CD4-positive, alpha-beta T cell treated with Interferon alpha-2 for 1 hour (primary cell): ENCODE results near the gene HIPK3.
"Not testable (repeated sequence)": the region's sequence is repeated elsewhere in the genome, so short reads cannot be mapped to it uniquely, and the experiment has no call there.

Experiments used
- DNase-seq, 2 donors: peaks; one replicate each; pipeline ENCODE4 v3.0.0-alpha.2; 2020 to 2022

HIPK3 gene

DNA sequence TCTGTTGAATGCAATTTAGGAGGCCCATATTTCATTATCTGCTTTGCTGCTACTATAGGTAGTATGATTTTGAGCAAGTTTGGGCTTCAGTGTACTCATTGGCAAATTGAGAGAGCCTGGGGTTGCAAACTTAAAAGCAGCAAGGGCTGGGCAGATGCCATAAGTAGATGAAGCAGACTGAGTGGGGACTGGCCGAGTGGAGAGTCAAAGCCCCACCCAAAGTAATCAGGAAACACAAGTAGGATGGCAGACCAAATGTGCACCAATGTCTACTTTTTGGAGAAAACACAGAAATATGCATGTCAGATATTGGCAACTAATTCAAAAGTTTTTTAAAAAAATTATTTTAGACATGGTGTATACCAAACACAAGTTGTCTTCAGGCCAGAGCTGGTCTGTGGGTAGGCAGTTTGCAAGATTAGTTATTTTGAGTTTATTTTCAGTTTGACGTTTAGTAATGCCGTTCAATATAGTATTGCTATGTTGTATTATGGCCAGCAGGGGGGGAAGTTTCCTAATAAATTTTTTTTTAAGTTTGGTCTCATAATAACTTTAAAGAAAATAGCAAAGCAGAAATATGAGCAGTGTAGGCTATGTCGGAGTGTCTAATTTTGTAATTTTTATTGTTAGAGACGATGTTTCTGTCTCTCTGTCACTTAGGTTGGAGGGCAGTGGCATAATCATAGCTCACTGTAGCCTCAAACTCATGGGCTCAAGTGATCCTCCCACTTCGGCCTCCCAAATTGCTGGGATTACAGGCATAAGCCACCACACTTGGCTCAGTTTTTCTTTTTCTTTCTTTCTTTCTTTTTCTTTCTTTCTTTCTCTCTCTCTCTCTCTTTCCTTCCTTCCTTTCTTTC lies 105.1 kb downstream of the HIPK3 start:
- DNase-seq, result peak in 1 of 2 donors; percentile 53

DNA sequence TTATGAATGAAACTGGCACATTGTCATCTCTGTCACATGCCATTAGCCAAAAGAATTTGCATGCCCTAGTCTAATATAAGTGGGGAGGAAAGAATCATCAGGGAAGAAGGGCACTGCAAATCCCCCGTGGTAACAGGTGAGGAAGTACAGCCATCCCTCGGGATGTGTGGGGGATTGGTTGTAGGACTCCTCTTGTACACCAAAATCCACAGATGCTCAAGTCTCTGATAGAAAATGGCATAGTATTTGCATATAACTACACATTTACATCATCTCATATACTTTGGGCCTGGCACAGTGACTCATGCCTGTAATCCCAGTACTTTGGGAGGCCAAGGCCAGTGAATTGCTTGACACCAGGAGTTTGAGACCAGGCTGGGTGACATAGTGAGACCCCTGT lies 109.7 kb downstream of the HIPK3 start:
- DNase-seq, result no peak

DNA sequence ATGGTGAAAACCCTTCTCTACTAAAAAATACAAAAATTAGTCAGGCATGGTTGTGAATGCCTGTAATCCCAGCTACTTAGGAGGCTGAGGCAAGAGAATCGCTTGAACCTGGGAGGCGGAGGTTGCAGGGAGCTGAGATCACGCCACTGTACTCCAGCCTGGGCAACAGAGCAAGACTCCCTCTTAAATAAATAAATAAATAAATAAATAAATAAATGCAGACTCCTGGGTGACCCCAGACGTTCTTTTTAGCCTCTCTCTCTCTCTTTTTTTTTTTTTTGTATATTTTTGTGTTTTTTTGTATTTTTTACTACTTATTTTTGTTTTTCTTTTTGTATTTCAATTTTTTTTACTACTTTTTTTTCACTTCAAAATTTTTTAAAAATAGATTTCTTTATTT lies 111.3 kb downstream of the HIPK3 start:
- DNase-seq, result not testable (repeated sequence)

DNA sequence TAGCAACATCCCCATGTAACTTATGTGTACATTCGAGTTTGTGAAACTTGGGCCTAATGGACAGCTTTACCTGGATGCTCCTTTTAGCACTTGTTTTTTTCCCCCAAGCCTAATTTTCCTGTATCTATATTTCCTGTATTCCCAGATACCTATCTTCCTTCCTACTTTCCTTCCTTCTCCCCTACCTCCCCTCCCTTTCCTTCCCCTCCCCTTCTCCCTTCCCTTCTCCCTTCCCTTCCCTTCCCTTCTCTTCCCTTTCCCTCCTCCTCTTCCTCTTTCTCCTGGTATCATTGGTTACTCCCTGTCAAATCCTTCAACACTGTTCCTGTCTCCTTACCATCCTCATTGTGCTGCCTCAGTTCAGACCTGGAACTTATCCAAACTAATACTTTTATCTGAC lies 111.8 kb downstream of the HIPK3 start:
- DNase-seq, result no peak

DNA sequence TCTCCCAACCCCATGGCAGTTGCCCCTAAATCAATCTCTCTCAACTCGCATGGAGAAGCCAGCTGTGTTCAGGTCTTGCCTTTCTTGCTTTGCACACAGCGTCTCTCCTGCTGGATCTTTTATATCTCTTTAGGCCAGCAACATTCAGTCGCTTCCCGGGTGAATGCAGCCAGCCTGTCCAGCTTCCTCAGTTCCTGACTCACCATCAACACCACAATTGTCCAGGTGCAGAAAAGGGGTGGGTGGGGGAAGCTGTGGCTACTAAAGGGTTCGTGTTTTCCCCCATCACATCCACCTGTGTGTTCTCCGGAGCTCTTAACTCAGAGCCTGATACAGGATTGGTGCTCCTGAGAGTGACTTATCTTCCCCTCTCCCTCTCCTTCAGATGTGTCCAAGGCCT lies 116.5 kb downstream of the HIPK3 start:
- DNase-seq, result no peak

DNA sequence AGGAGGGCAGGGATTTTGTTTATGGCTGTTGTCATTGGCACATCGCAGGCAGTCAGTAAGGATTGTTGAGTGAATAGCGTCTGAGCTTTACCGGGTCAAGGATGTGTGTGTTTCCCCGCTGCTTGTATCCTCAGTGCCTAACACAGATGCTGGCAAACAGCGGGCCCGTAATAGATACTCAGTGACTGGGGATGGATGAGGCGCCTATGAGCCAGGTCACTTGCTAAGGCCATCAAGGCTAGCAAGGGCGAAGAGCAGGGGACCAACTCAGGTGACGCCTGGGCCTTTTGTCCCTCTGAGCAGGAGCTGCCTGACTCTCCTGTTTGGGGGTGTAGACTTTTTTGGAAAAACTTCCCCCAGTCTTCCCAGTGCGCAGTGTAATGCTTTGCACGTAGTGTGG lies 118.1 kb downstream of the HIPK3 start:
- no peak for DNase-seq

DNA sequence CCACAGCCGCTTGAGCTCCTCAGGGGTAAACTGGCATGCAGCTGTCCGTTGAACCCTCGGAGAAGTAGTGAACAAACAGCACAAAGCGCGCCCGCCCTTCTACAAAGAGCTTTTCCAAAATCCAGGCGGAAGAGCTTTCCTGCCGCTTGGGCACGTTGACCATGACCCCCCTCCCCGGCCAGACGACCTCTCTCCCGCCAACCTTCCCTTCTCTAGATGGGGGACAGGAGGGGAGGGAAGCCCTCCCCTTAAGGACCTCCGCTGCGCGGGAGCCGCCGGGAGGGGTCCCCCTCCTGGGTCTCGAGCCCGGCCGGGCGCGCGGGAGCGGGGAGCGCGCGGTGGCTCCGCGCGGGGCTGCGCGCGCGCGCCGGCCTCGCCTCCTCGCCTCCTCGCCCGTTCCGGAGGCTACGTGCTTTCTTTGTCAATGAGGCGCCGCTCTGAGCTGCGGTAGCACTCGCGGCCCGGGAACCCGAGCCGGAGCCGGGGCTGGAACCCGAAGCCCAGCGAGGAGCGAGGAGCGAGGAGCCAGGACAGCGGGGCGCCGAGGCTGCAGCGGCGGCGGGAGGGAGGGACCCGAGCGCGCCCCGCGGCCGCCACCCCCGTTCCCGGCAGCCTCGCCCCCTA lies 118.6 kb downstream of the HIPK3 start, which contains the start of gene KIAA1549L:
Gene KIAA1549L (plus strand): TSS at position 421 of the 624 bp plus-strand sequence.
- no peak for DNase-seq

DNA sequence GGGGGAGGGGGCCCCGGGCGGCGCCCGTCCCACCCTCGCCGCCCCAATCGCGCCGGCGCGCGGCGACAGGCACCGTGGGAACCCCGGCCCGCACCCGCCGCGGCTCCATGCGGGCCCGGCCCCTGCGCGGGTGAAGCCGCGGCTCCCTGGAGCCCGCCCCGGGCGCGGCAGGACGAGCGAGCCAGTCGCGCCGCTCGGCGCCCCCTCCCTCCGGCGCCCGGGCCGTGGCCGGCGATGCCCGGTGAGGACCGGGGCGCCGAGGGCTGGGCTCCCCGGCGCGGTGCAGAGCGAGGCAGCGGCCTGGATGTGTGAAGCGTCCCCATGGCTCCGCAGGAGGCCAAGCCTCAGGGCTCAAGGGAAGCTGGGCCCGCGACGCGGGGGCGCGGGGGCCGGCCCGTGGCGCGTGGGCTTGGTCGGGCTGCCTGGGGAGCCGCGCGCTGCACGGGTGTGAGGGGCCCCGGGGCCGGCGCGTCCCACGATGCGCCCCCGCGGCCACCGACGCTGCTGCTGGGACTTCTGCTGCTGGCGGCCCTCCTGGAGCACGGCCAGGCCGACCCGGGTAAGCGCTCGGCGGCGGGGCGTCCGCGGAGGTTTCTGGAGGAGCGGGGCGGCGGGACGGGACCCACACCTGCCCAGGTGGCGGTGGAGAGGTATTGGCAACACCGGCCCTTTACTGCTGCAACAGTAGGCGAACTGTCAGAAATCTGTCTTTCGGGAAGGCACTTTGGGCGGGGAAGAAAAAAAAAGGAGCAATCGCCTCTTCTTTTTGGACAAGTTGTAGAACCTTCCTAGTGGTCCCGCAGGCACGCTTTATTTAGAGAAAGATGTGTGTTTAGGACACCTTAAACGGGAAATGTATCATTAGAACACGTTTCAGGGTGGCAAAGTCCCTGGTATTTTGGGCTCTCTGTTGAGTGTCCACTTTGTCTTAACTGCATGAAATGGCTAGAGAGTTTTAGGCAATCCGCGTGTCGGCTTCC lies 119.4 kb downstream of the HIPK3 start:
- DNase-seq, result no peak

DNA sequence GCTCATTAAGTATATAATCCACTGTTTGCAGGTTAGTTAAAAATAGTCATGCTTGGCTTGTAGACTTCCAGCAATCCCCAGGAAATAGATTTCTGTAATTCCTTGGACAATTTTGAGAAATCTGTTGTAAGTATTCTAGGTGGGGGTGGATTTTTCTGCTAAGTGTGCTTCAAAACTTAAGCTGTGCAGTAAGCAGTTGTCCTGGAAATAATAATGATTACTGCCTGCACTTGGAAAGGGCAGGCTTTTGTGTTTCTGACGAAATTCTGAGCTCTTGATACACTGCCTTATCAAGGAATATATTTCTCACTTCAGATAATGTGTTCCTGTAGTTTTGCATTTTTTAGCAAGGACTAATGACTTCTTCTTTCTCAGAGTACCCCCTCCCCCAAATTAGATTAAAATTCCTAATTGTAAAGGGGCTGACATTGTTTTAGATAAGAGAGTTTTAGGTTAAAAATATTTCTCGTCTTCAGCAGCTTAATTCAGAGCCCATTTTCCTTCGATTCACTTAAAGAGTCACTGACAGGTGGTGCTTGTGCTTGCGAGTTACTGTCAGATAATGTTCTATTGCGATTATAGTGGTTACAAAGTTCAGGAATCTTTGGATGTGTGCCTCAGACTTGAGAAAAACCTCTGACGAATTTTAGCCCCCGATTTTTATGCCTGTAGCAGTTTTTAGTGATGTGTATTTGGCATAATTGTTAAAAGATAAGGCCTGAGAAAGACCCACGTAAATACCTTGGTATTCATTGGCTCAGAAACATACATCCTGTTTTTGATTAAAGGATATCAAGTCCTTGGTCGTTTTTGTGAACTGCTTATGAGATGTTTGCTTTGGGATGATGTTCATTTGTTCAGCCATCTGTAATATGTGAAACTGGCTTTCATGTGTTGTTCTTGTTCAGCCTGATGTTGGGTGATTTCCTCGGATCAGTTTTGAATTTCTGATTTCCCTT lies 120.5 kb downstream of the HIPK3 start:
- DNase-seq, result no peak

DNA sequence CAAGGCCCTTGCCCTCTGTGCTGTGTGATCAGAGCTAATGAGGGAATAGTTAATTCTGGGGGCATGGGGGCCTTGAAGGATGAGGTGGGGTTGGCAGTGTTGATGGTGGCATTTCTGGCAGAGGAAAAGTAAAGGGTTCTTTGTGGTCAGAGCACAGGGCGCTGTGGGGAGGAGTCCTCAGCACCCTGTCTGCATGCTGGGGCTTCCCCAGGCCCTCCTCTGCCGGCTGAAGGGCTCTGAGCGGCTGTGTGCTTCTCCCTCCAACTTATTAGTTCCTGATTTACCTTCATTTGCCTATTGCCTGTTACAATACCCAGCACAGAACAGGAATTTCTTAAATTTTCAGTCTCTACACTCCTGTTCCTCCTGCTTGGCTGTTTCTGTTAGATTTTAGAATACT lies 122.8 kb downstream of the HIPK3 start:
- DNase-seq, result peak; percentile 4 to 10

DNA sequence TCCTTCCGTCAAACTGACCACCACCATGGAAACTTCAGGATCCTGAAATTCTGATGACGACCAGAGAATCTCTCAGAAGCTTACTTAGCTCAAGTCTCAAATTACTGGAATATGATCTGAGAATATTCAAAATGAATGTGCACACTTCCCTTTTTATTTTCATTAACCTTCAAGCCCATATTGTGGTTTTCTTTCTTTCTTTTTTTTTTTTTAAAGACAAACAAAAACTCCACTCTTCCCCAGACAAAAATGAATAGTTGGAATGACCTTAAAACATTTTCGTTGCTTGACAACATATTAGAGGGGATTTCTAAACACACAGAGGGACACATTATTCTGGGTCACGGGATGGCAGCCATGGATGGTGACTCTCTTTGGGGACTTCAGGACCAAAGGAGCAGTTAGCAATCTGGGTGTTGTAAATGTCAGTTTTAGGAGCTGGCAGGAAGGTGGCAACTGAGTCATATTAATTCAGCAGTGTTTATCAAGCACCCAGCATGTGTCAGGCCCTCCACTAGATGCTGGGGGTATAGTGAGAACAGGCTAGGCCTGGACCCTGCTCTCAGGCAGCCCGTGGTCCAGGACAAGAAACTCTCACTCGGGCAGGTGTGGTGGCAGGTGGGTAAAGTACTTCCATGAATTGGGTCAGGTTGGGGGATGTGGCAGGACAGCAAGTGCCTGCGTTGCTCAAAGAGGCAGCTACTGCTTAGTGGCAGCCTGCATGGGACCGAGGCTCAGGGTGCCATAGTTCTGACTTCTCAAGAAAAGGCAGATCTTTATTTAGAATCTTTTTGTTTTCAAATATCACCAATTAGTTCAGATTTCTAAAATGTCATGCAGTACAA lies 126.1 kb downstream of the HIPK3 start:
- no peak for DNase-seq

DNA sequence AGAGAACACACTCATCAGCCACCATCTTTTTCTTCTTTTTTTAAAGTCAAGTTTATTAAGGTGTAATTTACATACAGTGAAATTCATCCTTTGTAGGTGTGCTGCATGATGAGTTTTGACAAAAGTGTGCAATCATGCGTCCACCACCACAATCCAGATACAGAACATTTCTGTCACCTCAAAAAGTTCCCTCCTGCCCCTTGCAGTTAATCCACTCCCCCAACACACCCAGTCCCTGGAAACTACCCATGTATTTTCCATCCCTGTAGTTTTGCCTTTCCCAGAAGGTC lies 126.7 kb downstream of the HIPK3 start:
- DNase-seq, result no peak

DNA sequence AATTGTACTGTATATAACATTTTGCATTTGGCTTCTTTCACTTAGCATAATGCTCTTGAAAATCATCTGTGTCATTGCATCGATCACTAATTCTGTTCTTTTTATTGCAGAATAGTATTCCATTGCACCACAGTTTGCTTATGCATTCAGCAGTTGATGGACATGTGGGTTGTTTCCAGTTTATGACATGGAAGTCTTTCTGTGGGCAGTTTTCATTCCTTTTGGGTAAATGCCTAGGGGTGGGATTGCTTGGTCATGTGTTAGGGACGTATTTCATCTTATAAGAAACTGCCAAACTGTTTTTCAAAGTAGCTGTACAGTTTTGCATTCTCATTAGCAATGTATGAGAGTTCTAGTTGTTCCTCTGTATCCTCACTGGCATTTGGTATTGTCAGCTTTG lies 127.0 kb downstream of the HIPK3 start:
- no peak for DNase-seq

DNA sequence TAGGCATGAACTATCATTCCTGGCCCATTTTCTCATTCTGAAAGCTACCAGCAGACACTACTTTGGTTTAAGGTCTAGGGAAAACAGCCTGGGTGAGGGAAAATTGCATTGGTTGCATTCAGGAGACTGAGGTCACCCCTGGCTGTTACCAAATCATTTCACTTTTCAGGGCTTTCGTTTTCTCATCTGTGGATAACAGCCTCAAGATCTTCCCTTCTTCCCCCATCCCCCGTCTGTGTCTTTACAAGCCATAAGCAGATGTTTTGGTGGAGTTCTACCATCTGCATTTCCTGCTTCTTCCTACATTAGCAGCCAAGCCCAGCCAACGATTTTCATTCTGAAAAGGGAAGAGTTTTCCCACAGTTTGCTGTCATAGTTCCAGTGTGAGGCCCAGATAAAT lies 130.4 kb downstream of the HIPK3 start:
- no peak for DNase-seq

DNA sequence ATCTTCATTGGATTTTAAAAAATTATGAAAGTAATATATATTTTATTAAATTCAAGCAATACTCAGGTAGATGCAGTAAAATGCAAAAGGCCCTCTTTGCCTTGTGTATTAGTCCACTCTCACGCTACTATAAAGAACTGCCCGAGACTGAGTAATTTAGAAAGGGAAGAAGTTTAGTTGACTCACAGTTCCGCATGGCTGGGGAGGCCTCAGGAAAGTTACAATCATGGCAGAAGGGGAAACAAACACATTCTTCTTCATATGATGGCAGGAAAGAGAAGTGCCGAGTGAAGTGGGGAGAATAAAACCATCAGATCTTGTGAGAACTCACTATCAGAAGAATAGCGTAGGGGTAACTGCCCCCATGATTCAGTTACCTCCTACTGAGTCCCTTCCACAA lies 130.8 kb downstream of the HIPK3 start:
- peak in 1 of 2 donors; percentile 6 for DNase-seq

DNA sequence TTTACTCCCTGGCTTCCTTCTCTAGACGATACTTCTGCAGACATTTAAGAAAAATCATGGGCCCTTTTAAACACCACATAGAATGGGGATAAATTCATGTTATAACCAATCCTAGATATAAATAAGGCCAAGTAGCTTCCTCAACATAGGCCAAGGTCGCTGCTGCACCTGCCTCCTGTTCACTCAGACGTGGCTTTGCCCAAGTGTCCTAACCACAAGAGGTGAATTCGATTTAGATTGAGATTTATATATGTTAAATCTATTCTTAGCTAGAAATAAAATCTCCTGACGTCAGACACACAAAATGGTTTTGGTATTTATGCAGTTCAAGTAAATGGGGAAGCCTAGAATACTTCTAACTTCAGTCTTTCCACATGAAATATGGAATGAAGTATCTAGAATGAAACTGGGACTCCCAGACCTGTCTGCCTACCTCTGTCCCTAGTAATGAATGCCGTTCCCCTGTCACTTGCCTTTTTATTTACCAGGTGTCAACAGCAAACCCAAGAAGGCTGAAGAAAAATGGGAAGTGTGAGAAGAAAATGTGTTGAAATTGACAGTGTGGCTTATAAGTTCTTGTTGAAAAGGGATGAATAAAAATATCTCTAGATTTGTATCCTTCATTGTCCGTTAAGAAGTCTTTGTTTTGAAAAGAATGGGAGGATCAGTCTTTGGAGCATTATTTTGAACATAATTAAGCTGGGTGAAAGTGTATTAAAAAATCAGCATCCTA lies 131.8 kb downstream of the HIPK3 start:
- DNase-seq, result no peak

DNA sequence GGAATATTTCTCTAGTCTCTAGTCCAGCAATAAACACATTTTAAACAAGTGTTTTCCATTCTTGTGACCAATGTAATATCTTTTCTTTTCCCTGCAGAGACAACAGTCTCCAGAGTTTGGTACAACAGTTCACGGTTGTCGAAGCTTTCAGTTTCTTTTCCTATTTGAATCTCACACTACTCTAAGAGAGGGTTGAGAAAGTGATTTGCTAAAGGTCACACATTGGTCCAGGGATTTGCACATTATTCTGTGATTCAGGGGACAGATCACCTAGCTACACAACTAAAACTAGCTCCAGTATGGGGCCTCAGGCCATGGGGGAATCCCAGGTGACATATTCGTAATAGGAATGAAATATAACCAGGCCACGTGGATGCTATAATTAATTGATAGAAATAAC lies 132.5 kb downstream of the HIPK3 start:
- DNase-seq, result no peak

DNA sequence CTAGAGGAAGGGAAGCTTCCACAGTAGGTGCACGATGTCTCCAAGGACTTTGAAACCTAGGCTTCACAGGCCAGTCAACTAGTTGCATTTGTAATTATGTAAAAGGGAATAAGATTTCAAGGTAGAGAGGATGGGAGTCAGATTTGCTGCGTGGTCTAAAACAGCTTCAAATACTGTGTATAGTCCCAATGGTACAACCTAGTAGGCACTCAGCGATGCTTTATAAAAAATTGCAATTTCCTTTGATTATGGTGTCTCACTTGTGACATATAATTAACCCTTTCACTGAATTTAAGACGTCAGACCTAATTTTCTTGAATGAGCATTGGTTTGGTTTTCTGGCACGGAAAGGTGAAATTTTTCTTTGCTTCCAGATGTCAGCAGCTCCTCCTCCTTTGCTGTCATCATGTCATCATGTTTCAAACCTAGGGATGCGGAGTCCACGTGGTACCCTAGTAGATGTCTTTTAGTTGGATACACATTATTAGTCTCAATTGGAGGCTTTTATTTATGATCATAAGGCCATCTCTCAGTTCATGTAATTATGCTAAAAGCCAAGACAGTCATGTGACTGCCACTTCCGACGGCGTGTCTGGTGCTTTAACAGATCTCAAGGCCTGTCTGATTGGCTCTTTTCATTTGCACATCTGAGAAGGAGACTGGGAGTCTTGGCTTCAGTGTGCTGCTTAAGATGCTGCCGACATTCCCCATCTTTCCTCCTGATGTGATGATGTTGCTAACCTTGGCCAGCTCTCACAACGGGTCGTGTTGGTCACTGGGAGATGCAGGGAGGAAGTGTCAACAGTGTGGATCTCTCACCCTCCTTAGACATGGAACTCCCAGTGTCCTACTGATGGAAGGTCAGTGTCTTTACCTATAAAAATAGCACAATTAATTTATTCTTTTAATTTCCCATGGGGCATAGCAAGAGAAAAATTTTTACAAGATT lies 134.0 kb downstream of the HIPK3 start:
- no peak for DNase-seq

DNA sequence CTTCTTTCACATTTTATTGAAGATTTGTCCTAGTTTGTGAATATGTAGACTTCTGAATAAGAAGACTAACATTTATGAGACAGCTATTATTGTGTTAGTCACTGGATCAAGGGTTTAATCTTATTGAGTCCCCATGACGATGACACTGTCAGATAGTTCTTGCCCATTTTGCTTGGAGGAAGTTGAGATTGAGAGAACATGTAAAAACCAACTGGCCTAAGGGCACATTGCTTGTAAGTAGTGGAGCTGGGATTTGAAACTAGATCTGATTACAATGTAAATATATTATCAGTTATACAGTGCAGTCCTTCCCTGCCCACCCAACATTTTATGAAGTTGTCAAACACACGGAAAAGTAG lies 134.7 kb downstream of the HIPK3 start:
- no peak for DNase-seq
